HCEC 1CT (cell line): Measurements from ENCODE around the gene DMXL1.
"Not testable (repeated sequence)": the region's sequence is repeated elsewhere in the genome, so short reads cannot be mapped to it uniquely, and the experiment has no call there.

ENCODE experiments used
- DNase-seq: peaks from one replicate; pipeline ENCODE4 v3.0.0-alpha.2; 2017

The DMXL1 gene

DNA sequence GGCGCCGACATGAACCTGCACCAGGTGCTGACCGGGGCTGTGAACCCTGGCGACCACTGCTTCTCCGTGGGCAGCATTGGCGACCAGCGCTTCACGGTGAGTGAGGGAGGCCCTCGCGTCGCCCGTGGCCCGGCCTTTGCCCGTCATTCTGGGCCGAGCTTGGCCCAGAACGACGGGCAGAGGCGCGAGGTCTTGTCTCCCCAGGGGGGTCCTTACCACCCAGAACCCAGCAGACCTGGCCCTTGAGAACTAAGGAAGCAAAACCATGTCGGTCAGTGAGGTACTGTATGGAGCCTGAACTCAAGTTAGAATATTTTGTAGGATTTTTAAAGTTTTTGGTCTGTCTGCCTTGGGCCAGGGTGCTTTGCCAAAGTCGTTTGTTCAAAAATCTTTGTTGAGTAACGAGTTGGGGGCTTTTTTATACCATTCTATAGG, 691 bp downstream of the DMXL1 start:
- no peak for DNase-seq

DNA sequence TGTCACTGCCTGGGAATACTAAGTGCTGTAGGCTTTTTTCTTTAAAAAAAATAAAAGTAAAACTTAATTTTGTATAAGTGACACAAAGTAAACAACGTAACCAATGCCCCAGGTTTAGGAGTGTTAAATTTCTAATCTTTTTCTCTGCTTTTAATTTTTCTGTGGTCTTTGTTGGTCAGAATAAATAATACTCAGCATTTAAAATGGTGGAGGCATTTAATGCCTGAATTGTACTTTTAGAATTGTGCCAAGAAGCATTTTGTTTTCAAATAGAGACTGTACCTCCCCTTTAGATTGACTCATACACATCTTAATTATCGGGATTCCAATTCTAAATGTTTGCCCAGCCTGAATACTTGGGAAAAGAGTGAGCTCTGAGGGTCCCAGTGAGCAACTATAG, 1.6 kb downstream of the DMXL1 start:
- DNase-seq: no peak

DNA sequence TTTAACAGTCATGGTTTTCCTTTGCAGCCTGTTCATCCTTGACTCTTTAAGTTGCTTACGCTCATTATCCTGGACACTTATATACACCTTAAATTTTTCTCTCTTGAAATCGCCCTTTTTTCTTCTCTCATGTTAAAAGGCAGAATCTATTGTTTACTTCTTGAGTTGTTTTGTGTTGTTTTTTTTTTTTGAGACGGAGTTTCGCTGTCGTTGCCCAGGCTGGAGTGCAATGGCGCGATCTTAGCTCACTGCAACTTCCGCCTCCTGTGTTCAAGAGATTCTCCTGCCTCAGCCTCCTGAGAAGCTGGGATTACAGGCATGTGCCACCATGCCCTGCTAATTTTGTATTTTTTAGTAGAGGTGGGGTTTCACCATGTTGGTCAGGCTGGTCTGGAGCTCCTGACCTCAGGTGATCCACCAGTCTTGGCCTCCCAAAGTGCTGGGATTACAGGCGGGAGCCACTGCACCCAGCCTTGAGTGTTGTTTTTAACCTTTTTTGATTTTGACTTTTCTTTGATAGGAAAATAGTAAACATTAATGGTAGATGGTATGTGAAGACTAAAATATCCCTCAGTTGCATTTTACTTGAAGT, 3.0 kb downstream of the DMXL1 start:
- DNase-seq: not testable (repeated sequence)

DNA sequence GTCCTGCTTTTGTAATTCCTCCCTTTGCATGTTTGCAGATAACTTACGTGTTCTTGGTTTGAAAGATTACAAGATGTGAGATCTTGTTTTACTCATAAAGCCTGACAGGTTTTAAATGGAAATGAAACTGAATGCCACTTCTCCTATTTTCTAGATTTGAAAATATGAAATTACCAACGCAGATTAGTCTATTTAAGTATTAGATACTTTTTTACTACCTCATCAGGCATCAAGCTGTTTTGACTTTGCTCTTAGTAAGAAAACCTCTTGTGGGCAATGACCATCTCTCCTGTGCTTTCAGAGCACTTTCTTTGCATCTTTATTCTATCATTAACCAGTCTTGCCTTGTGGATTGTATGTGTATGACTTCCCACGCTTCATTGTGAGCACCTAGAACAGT, 3.5 kb downstream of the DMXL1 start:
- no peak for DNase-seq

DNA sequence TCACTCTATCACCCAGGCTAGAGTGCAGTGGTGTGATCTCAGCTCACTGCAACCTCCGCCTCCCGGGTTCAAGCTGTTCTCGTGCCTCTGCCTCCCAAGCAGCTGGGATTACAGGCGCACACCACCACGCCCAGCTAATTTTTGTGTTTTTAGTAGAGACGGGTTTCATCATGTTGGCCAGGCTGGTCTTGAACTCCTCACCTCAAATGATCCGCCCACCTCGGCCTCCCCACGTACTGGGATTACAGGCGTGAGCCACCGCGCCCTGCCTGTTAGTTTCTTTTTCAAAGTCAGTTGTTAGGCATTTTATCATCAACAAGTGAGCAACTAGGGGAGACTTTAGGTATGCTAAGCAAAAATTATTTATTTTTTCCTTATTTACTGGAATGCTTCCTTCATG, 4.4 kb downstream of the DMXL1 start:
- DNase-seq: not testable (repeated sequence)

DNA sequence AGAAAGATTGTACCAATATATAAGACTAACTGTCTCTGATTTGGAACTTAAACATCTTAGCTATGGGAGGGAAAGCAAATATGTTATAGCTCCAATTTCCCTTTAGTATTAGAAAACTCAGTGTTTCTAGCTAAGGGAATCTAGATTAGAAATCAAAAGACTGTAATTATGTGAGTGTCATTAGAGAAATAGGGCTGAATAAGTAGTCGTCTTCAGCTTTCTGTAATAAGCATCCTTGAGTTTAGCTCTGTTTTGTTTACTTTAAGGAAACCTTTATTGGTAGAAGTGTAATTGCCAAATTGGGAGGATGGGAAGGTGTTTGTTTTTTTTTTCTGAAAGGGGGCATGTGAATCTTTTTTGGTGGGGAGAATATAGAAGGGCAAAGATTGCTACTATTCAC, 5.2 kb downstream of the DMXL1 start:
- DNase-seq: no peak

DNA sequence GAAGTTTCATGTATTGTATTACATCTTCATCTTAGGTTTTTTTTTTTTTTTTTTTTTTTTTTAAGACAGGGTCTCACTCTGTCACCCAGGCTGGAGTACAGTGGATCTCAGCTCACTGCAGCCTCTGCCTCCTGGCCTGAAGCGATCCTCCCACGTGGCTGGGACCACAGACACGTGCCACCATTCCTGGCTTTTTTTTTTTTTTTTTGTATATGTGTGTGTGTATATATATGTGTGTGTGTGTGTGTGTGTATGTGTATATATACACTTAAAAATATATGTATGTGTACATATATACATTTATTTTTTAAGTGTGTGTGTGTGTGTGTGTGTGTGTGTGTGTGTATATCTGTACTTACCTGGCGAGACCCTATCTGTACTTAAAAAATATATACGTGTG, 6.6 kb downstream of the DMXL1 start:
- DNase-seq: no peak

DNA sequence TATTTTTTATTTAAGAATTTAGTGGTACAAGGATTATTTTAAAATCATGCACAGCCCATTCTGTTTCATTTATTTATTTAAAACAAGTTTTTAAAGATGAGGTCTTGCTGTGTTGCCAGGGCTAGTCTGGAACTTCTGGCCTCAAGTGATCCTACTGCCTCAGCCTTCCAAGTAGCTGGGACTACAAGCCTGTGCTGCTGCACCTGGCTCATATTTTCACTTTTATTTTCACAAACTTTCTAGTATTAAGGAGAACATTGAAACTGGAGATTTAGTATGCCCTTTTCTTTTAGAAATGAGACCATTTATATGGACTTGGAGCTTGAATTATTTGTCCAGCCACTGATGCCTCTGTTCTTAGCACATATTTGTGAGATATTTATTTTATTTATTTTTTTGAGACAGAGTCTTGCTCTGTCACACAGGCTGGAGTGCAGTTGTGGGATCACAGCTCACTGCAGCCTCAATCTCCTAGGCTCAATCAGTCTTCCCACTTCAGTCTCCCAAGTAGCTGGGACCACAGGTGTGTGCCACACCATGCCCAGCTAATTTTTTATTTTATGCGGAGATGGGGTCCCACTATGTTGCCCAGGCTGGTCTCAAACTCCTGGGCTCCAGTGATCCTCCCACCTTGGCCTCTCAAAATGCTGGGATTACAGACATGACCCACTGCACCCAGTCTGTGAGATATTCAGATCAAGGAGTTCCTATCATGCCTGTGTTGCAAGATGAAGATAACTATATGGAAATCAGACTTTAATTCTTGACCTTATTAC, 7.4 kb downstream of the DMXL1 start:
- no peak for DNase-seq

DNA sequence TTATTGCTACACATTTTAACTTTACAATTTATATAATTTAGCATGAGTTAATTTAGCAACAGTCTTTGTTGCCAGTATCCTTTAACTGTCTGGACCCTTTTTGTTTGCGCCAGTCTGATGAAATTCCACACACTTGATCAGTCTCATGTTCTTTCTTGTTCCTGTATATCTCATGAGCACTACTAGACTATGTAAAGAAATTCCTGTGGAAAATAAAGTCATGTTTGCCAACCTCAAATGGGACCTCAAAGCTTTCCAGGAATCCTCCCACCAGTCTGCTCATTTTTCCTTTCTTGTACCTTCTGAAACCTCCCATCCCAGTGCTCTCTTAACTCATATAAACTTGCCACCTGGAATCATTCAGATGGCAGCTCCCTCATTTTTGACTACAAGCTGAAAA, 8.0 kb downstream of the DMXL1 start:
- DNase-seq: no peak

DNA sequence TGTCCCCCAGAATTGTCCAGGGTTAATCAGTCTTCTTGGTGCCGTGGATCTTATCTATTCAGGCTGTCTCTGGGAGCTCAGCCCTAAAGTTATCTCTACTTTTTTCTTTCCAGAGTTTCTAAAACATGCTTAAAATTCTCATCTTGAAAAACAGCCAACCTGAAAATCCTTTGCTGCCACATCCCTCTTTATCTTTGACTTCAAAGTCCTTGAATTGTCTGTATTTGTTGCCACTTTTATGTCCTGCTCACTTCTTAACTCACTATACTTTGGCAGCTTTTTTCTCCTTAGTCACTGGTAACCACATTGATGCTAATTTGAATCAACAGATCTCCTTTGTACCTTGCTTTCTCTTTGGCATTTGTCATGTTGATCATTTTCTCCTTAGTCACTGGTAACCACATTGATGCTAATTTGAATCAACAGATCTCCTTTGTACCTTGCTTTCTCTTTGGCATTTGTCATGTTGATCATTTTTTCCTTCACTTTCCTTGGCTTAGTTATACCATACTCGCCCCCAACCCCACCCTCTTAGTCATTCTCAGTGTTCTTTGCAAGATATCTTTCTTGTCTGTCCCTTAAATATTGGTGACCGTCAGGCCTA, 8.5 kb downstream of the DMXL1 start:
- no peak for DNase-seq

DNA sequence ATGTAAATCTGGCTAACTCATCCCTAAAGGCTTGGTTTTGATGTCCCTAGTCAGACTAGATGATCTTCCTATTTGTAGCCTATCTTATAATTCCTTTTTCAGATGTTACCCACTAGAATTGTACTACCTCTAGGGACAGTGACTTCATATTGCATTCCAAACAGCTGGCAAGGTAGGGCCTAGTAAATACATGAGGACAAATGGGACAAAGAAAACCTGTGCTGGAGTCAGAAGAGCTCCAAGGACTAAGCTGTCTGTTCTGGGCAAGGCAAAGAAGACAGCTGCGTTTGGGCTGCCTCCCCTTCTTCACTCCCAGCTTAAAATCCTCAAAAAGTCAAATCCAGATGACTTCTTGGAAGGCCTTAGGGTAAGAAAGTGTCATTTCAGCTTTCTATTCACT, 10.0 kb downstream of the DMXL1 start:
- no peak for DNase-seq

DNA sequence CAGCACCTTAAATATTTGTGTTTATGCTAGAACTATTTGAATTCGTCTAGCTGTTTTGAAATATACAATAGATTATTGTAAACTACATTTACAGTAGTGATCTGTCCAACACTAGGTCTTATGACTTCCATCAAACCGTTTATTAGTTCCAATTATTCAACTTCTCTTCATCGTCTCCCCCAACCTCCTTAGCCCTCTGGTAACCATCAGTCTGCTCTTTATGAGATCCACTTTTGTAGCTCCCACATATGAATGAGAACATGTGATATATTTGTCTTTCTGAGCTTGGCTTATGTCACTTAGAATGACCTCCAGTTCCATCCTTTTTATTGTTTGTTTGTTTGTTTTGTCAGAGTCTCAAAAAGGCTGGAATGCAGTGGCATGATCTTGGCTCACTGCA, 11.8 kb downstream of the DMXL1 start:
- DNase-seq: no peak

DNA sequence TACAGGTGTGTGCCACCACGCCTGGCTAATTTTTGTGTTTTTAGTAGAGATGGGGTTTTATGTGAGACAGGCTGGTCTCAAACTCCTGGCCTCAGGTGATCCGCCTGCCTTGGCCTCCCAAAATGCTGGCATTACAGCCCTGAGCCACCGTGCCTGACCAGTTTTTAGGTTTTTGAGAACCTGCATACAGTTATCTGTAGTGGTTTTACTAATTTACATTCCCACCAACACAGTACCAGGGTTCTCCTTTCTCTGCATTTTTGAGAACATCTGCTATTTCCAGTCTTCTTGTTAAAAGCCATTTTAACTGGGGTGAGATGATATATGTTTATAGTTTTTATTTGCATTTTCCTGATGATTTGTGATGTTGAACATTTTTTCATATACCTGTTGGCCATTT, 12.8 kb downstream of the DMXL1 start:
- no peak for DNase-seq

DNA sequence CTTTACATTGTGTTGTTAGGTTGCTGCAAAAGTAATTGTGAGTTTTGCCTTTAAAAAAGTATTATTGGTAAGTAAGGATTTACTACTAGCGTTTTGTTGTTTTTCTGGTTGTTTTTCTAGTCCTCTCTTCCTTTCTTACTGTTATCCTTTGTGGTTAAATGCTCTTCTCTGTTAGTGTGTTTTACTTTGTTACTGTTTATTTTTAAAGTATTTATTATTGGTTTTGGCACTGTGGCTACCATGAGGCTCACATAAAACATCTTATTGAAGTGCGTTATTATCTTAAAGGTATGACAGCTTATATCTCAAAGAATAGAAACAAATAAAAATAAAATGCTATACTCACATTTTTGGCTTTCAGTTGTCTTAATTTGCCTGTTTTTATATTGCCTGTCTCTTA, 17.6 kb downstream of the DMXL1 start:
- DNase-seq: no peak

DNA sequence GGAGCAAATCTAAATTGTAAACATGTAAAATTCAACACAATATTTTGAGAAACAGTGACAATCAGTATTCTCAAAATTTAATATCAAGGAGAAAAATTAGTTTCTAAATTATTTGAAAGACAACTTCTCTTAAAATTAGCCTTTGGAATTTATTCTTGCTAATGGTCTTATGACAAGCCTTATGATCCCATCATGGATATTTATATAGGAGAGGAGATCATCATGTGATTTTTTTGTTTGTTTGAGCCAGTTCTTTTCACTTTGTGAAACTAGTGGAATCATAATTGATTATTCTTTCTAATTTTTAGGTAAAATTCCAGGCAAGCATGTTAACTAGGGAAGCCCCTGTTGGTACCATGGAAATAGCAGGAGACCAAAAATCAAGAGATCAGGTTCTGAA, 24.7 kb downstream of the DMXL1 start:
- DNase-seq: no peak

DNA sequence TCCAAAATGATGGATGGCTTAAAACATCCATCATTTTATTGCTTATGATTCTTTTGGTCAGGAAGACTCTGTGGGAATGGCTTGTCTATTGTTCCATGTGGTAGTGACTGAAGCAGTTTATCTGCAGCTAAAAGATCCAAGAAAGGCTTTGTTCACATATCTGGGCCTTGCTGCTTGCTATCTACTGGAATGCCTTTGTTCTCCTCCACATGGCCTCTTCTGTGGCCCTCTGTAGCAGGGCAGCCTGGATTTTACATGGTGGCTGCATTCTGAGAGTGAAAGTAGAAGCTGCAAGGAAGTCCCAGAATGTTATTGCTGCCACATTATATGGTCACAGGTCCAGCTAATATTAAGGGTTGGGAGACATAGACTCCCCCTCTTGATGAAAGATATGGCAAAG, 35.1 kb downstream of the DMXL1 start:
- DNase-seq: no peak

DNA sequence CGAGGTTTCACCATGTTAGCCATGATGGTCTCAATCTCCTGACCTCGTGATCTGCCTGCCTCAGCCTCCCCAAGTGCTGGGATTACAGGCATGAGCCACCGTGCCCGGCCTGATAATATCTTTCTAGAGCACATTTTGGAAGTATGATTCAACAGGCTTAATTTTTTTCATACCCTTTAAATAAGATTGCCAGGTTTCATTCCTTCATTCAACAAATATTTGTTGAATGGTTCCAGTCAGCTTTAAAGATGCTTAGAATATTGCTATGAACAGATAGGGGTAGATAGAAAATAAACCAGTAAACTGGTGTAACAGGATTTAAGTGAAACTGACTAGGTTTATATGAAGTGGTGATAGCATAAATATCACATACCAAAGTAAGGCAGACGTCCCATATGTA, 41.3 kb downstream of the DMXL1 start:
- no peak for DNase-seq

DNA sequence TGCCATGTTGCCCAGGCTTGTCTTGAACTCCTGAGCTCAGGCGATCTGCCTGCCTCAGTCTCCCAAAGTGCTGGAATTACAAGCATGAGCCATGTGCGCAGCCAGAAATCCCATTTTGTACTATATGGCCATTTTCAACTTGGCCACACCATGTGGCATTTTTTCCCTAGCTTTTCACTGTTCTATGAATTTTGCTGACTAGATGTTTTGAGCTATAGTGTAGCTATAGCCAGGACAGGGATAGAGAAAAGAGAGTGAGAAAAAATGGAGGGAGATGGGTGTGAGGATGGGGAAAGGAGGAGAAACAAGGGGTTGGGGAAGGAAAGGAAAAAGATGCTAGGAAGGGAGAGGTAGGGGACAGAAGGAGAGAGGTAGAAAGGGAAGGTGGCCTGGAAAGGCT, 46.4 kb downstream of the DMXL1 start:
- no peak for DNase-seq

DNA sequence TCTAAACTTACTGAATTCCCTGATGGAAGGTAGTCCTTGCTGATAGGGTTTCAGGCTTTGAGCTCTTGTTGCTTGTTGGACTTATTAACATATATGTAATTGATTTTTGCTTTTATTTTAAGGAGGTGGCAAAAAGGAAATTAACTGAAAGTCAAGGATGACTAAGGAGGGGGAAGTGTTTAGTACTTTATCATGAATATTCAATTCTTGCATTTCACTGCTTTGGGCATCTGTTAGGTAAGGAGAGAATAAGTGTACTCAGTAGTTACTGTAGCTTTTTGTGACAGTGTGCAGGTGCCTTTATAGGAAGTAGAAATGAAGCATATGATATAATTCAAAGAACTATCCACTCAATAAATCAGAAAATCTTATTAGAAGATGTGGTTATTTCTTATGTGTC, 47.1 kb downstream of the DMXL1 start:
- no peak for DNase-seq

DNA sequence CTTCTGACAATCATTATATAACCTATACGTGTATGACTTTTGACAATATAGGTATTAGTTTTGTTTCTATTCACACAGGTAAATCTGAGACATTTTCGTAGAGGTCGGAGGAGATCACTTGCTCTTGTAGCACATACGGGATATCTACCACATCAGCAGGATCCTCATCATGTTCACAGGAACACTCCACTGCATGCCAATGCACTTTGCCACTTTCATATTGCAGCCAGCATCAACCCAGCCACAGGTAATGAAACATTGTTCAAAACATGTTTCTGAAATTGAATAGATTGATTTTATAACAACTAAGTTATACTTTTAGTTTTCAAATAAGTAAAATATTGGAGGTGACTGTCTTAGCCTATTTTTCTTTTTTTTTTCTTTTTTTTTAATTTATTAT, 50.0 kb downstream of the DMXL1 start:
- DNase-seq: no peak

DNA sequence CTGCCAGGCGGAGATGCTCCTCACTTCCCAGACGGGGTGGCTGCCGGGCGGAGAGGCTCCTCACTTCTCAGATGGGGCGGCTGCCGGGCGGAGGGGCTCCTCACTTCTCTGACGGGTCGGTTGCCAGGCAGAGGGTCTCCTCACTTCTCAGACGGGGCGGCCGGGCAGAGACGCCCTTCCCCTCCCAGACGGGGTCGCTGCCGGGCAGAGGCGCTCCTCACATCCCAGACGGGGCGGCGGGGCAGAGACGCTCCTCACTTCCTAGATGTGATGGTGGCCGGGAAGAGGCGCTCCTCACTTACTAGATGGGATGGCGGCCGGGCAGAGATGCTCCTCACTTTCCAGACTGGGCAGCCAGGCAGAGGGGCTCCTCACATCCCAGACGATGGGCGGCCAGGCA, 51.6 kb downstream of the DMXL1 start:
- not testable (repeated sequence) for DNase-seq

DNA sequence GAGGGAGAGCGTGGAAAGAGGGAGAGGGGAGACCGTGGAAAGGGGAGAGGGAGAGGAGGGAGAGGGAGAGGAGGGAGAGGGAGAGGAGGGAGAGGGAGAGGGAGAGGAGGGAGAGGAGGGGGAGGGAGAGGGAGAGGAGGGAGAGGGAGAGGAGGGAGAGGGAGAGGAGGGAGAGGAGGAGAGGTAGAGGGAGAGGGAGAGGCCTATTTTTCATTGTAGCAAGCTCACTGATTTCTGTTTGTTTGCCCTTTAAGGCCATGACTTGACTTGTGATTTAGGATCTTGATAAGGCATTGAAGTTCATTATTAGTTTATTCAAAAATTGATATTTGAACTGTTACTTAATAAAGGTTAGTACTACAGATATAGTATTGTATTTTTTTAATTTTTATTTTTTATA, 52.4 kb downstream of the DMXL1 start:
- no peak for DNase-seq

DNA sequence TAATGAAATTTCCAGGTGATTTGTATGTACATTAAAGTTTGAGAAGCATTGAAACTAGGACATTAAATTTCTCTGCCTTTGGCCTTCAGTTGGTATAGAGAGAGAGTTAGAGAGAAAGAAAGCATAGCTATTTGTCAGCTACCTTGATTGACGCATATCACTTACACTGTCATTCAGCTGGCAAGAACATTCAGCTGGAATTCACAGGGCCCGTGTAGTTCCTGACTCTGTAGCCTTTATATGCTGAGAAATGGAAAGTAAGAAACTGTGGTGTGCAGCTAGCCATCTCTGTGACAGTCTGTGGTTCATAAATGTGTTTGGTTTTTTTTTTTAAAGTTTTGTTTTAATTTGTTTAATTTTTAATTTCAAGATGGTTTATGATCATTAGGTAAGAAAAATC, 58.9 kb downstream of the DMXL1 start:
- no peak for DNase-seq

DNA sequence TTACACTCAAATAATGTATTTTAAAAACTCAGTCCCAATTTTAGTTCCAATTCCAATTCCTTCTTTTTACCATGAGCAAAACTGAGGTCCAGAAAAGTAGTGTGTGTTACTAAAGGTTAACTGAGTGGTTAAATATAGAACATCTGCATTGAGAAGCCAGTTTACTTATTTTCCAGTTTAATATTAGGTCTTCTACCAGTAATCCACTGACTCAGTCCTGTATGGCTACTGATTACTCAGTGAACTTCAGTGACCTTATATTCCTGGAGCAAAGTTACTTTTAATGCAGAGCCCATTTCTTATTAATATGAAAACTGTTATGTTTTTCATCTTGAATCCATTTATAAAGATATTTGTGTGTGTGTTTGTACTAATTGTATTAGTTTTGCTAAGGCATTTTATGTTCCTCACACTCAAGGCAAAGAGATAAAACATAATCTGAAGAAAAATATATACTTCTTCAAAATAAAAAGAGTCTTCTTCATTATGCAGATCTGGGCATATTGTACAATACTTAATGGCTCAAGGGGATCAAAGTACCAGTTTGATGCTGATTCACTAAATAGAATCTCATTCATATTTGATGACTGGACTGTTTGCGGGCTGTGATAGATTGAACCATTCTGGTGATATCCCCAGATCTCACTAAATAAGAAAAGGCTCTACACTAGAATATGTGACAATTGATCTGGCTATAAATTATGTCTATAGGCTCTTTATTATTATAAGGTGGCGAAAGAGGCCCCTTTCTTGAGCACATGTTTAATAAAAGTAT, 60.8 kb downstream of the DMXL1 start:
- DNase-seq: no peak
